ENCODE measurements around the gene GCLC.

The GCLC gene

GRCh38 chr6:53582963-53583362 is 38.1 kb upstream of the GCLC start:
- H3K9ac ChIP-seq (ENCODE audit: low read length): no peak overlapping the region
- no peak overlapping the region for H3K27ac ChIP-seq (ENCODE audit: low read depth, low read length)
- no peaks in the 10 kb centered on the region for H3F3A ChIP-seq (ENCODE audit: insufficient read depth)
- H3K4me3 ChIP-seq (ENCODE audit: insufficient read depth, low read length, poor library complexity, severe bottlenecking): no peak overlapping the region
- H4K20me1 ChIP-seq (ENCODE audit: low read depth, low read length): no peaks in the 10 kb centered on the region
- H3K4me2 ChIP-seq (ENCODE audit: low read depth, low read length, poor library complexity, severe bottlenecking): no peak overlapping the region
- no peaks in the 10 kb centered on the region for H3K9me2 ChIP-seq (replicated peaks; ENCODE audit: insufficient read depth, low read length)
- H3K36me3 ChIP-seq (ENCODE audit: low read length): no peaks in the 10 kb centered on the region
- no peaks in the 10 kb centered on the region for H3K9me3 ChIP-seq (ENCODE audit: insufficient read depth, low read length)
- TF ChIP-seq, protein P1, sequence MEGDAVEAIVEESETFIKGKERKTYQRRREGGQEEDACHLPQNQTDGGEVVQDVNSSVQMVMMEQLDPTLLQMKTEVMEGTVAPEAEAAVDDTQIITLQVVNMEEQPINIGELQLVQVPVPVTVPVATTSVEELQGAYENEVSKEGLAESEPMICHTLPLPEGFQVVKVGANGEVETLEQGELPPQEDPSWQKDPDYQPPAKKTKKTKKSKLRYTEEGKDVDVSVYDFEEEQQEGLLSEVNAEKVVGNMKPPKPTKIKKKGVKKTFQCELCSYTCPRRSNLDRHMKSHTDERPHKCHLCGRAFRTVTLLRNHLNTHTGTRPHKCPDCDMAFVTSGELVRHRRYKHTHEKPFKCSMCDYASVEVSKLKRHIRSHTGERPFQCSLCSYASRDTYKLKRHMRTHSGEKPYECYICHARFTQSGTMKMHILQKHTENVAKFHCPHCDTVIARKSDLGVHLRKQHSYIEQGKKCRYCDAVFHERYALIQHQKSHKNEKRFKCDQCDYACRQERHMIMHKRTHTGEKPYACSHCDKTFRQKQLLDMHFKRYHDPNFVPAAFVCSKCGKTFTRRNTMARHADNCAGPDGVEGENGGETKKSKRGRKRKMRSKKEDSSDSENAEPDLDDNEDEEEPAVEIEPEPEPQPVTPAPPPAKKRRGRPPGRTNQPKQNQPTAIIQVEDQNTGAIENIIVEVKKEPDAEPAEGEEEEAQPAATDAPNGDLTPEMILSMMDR (IDR thresholded peaks at IDR 0.05; ENCODE audit: insufficient read depth, low read length, poor library complexity, severe bottlenecking): no peak
- no peak for TF ChIP-seq EZH2phosphoT487 (conservative IDR thresholded peaks at IDR 0.05; ENCODE audit: low read length)
- no peaks in the 10 kb centered on the region for H3K79me2 ChIP-seq (ENCODE audit: insufficient read depth, low read length)
- no peaks in the 10 kb centered on the region for H3K27me3 ChIP-seq (ENCODE audit: low read length)
- no peak overlapping the region for H2AFZ ChIP-seq (ENCODE audit: low read depth, low read length, severe bottlenecking)

GRCh38 chr6:53581856-53582255 is 37.0 kb upstream of the GCLC start:
- Histone ChIP-seq H3K27me3 (ENCODE audit: low read length) (no peaks in the 10 kb centered on the region), H4K20me1 (ENCODE audit: low read depth, low read length) (no peaks in the 10 kb centered on the region), H3K79me2 (ENCODE audit: insufficient read depth, low read length) (no peaks in the 10 kb centered on the region), H3K27ac (ENCODE audit: low read depth, low read length) (no peak overlapping the region), H3K9me3 (ENCODE audit: insufficient read depth, low read length) (no peaks in the 10 kb centered on the region), H3K4me2 (ENCODE audit: low read depth, low read length, poor library complexity, severe bottlenecking) (no peak overlapping the region), H3K9ac (ENCODE audit: low read length) (no peak overlapping the region), H3K9me2 (replicated peaks; ENCODE audit: insufficient read depth, low read length) (no peaks in the 10 kb centered on the region), H3F3A (ENCODE audit: insufficient read depth) (no peaks in the 10 kb centered on the region), H3K36me3 (ENCODE audit: low read length) (no peaks in the 10 kb centered on the region), H3K4me3 (ENCODE audit: insufficient read depth, low read length, poor library complexity, severe bottlenecking) (no peak overlapping the region), H2AFZ (ENCODE audit: low read depth, low read length, severe bottlenecking) (no peak overlapping the region)
- TF ChIP-seq, protein P1 (IDR thresholded peaks at IDR 0.05; ENCODE audit: insufficient read depth, low read length, poor library complexity, severe bottlenecking): no peak
- no peak for TF ChIP-seq EZH2phosphoT487 (conservative IDR thresholded peaks at IDR 0.05; ENCODE audit: low read length)

- no peak overlapping the region for H3K4me3 ChIP-seq (ENCODE audit: insufficient read depth, low read length, poor library complexity, severe bottlenecking)
- H3K4me2 ChIP-seq (ENCODE audit: low read depth, low read length, poor library complexity, severe bottlenecking): no peak overlapping the region
- H4K20me1 ChIP-seq (ENCODE audit: low read depth, low read length): no peaks in the 10 kb centered on the region
- TF ChIP-seq EZH2phosphoT487 (conservative IDR thresholded peaks at IDR 0.05; ENCODE audit: low read length): no peak
- TF ChIP-seq, protein P1 (IDR thresholded peaks at IDR 0.05; ENCODE audit: insufficient read depth, low read length, poor library complexity, severe bottlenecking): no peak
- H3K27me3 ChIP-seq (ENCODE audit: low read length): no peaks in the 10 kb centered on the region
- no peak overlapping the region for H3K27ac ChIP-seq (ENCODE audit: low read depth, low read length)
- no peaks in the 10 kb centered on the region for H3K9me2 ChIP-seq (replicated peaks; ENCODE audit: insufficient read depth, low read length)
- no peaks in the 10 kb centered on the region for H3F3A ChIP-seq (ENCODE audit: insufficient read depth)
- no peaks in the 10 kb centered on the region for H3K36me3 ChIP-seq (ENCODE audit: low read length)
- no peaks in the 10 kb centered on the region for H3K79me2 ChIP-seq (ENCODE audit: insufficient read depth, low read length)
- H3K9me3 ChIP-seq (ENCODE audit: insufficient read depth, low read length): no peaks in the 10 kb centered on the region
- no peak overlapping the region for H2AFZ ChIP-seq (ENCODE audit: low read depth, low read length, severe bottlenecking)
- no peak overlapping the region for H3K9ac ChIP-seq (ENCODE audit: low read length)
These were observed 36.4 kb upstream of the GCLC start for GRCh38 chr6:53581173-53581773.
